Heart right ventricle (tissue), 16 donors: ENCODE measurements around the gene ATF4. TPM values are rescaled to one million over a fixed set of nuclear protein-coding genes. Genes with fewer than 3 reads are reported as not detected.

ENCODE experiments used
- ATAC-seq, 8 donors: fragments of 200-7000 bp; cut with Tn5 transposase; one replicate each; pipeline ENCODE4 v1.9.1; 2020; ENCODE audit warnings: mild to moderate bottlenecking in 8 of 8, moderate library complexity in 8 of 8, moderate number of reproducible peaks in 1 of 8
- DNase-seq, 2 donors: peaks; one replicate each; pipeline ENCODE4 v3.0.0-alpha.2; 2020
- H3K27ac ChIP-seq, 10 donors: fragments of 200-600 bp; sonication (generic) in 2 of 10; one replicate each; pipeline versions ENCODE4 v1.5.0 to v1.8.0; 2020 to 2022; ENCODE audit warnings: mild to moderate bottlenecking in 3 of 10
- H3K27me3 ChIP-seq, 7 donors: fragments of 200-600 bp; one replicate each; pipeline ENCODE4 v1.8.0; 2021 to 2022; ENCODE audit warnings: mild to moderate bottlenecking in 2 of 7
- H3K36me3 ChIP-seq, 9 donors: fragments of 200-600 bp; sonication (generic) in 1 of 9; one replicate each; pipeline versions ENCODE4 v1.5.0 to v1.8.0; 2020 to 2022; ENCODE audit warnings: mild to moderate bottlenecking in 2 of 9
- H3K4me1 ChIP-seq, 9 donors: fragments of 200-600 bp; sonication (generic) in 1 of 9; one replicate each; pipeline versions ENCODE4 v1.5.0 to v1.8.0; 2020 to 2022; ENCODE audit warnings: mild to moderate bottlenecking in 4 of 9
- H3K4me3 ChIP-seq, 10 donors: fragments of 200-600 bp; sonication (generic) in 2 of 10; one replicate each; pipeline versions ENCODE4 v1.5.0 to v1.8.0; 2020 to 2022; ENCODE audit warnings: mild to moderate bottlenecking in 7 of 10, moderate library complexity in 2 of 10
- H3K9me3 ChIP-seq, 11 donors: fragments of 200-600 bp in 10 of 11; sonication (generic) in 2 of 11; one replicate each; pipeline versions ENCODE4 v1.5.0 to v1.8.0; 2013 to 2022; ENCODE audit warnings: mild to moderate bottlenecking in 2 of 11, control low read depth in 1 of 11, moderate library complexity in 1 of 11
- WGBS, 2 donors: extraction: QIAGEN DNeasy Blood & Tissue Kit; methylation state at CpG; one replicate each; pipeline ENCODE4 v1.1.7; 2013; ENCODE audit warnings: inconsistent platforms in 1 of 2; 5-methylcytosine and 5-hydroxymethylcytosine counted together
- intact Hi-C, 10 donors: fragments of 100-400 bp; cut with DNase I; formaldehyde crosslinking; loops; one replicate each; pipeline versions ENCODE4 v1.11.1 to v1.14.2; 2022
- polyA plus RNA-seq, 2 donors: library from polyadenylated mRNA; stranded (reverse); fragments of 200-250 nt; gene quantifications; one replicate each; pipeline ENCODE4 v1.2.3, GENCODE V29; 2013
- total RNA-seq, 10 donors: library from RNA; stranded (reverse); fragmentation: NEBNext Ultra II Directional in 3 of 10; extraction: Animal tissue kit (Norgen Biotek cat#: 25700) in 3 of 10; gene quantifications; one replicate each; pipeline versions ENCODE4 v1.2.1 to v1.2.4, GENCODE V29; 2021 to 2023
- TF ChIP-seq, protein P1 (sequence below), 9 donors: fragments of 200-600 bp; sonication (generic) in 2 of 9; IDR thresholded peaks; one replicate each; pipeline versions ENCODE4 v1.5.0 to v1.8.0; 2021 to 2022; ENCODE audit warnings: antibody characterized with exemption in 9 of 9, mild to moderate bottlenecking in 5 of 9, moderate library complexity in 1 of 9
- donor health status: Arrhythmogenic right ventricular cardiomyopathy.
- donor health status: ischemic (EF 13 %, LVEDD 7.1; RV severe dilation, severe dysfunction).
- donor health status: healthy with polysubstance abuse.
- donor health status: DM: no; HTN: yes; CAD: no.
- donor health status: DM: no; HTN: no; CAD: no.
- donor health status: ischemic (EF 25% LVEDD 6.9; RV normal size, moderate dysfunction).
- donor health status: ischemic (EF 25% LVEDD 5.7; RV mildly dilated, moderate dysfunction).
- donor health status: healthy.
- donor health status: DM: yes; HTN: yes; CAD: no.
- donor health status: Ischemic cardiomyopathy.
- donor health status: ischemic (EF 35%, LVEDD 5.7; RV mildly dilated, moderate dysfunction).
- donor health status: nonischemic (EF 11% LVEDD 7.7; RV severe dilation, severe dysfunction).
- donor health status: DM: yes; HTN: yes; CAD: no.
- donor health status: PGD.
- donor health status: ischemic (EF 29% LVEDD 5.4; RV normal size, mild dysfunction).
- donor health status: nonischemic (EF 23%, LVEDD 6.1; RV moderate dilation, normal function).

The ATF4 gene
- total and polyA plus RNA-seq, 12 donors, result 95.2 to 637 (median 161) TPM

GRCh38 chr22:39571538-39571937 is 51.2 kb downstream of the ATF4 start:
- DNase-seq, result no peak
- ATAC-seq, result no peak
- TF ChIP-seq, protein P1, sequence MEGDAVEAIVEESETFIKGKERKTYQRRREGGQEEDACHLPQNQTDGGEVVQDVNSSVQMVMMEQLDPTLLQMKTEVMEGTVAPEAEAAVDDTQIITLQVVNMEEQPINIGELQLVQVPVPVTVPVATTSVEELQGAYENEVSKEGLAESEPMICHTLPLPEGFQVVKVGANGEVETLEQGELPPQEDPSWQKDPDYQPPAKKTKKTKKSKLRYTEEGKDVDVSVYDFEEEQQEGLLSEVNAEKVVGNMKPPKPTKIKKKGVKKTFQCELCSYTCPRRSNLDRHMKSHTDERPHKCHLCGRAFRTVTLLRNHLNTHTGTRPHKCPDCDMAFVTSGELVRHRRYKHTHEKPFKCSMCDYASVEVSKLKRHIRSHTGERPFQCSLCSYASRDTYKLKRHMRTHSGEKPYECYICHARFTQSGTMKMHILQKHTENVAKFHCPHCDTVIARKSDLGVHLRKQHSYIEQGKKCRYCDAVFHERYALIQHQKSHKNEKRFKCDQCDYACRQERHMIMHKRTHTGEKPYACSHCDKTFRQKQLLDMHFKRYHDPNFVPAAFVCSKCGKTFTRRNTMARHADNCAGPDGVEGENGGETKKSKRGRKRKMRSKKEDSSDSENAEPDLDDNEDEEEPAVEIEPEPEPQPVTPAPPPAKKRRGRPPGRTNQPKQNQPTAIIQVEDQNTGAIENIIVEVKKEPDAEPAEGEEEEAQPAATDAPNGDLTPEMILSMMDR (IDR thresholded peaks at IDR 0.05), result no peak
- Histone ChIP-seq H3K4me3 (no peak overlapping the region), H3K27me3 (peaks cover 0 to 20% (median 12%) of the 10 kb centered on the region in 7 donors), H3K27ac (no peak overlapping the region), H3K4me1 (no peaks in the 10 kb centered on the region), H3K36me3 (no peaks in the 10 kb centered on the region), H3K9me3 (no peaks in the 10 kb centered on the region)
- WGBS, 2 donors, result 60 to 79% methylated on average over 1 of the region's 1 CpG
- intact Hi-C loops, result no loop called here

Other genes with a start within 250 kb of the ATF4 start
- gene RPL3, start 200.9 kb upstream of the ATF4 start, total RNA-seq, result 100 to 1,000 TPM; 215 to 604 (median 286) TPM
- 1,000 to 10,000 TPM in 1 of 2 donors, 100 to 1,000 TPM in 1; 472 to 1,621 TPM for gene RPL3, start 200.9 kb upstream of the ATF4 start, polyA plus RNA-seq
- gene SYNGR1, start 170.6 kb upstream of the ATF4 start, total RNA-seq, result 10 to 100 TPM; 30.3 to 67.9 (median 41.6) TPM
- gene SYNGR1, start 170.6 kb upstream of the ATF4 start, polyA plus RNA-seq, result 10 to 100 TPM; 29.8 to 85.8 TPM
- gene TAB1, start 120.8 kb upstream of the ATF4 start, total RNA-seq, result 10 to 100 TPM; 15.8 to 21.0 (median 18.0) TPM
- 10 to 100 TPM; 13.6 to 17.5 TPM for gene TAB1, start 120.8 kb upstream of the ATF4 start, polyA plus RNA-seq
- 10 to 100 TPM in 1 of 10 donors, 1 to 10 TPM in 9; 1.8 to 14.0 (median 4.3) TPM for gene MGAT3, start 63.5 kb upstream of the ATF4 start, total RNA-seq
- gene MGAT3, start 63.5 kb upstream of the ATF4 start, polyA plus RNA-seq, result 1 to 10 TPM; 1.8 to 2.9 TPM
- 10 to 100 TPM; 12.8 to 35.8 (median 17.5) TPM for gene MIEF1, start 18.3 kb upstream of the ATF4 start, total RNA-seq
- gene MIEF1, start 18.3 kb upstream of the ATF4 start, polyA plus RNA-seq, result 1 to 10 TPM; 7.0 to 9.1 TPM
- 10 to 100 TPM; 31.3 to 64.0 (median 37.2) TPM for gene RPS19BP1, start 12.2 kb downstream of the ATF4 start, total RNA-seq
- 100 to 1,000 TPM; 154 to 222 TPM for gene RPS19BP1, start 12.2 kb downstream of the ATF4 start, polyA plus RNA-seq
- under 1 TPM in 5 of 10 donors, not detected in 5; 0.04 to 0.06 (median 0.05) TPM for gene CACNA1I, start 50.2 kb downstream of the ATF4 start, total RNA-seq
- gene CACNA1I, start 50.2 kb downstream of the ATF4 start, polyA plus RNA-seq, result under 1 TPM in 1 of 2 donors, not detected in 1; under 0.01 TPM